Lower leg skin (tissue), 3 donors: Measurements from ENCODE around the gene CENPE.

ENCODE experiments used
- CTCF ChIP-seq, 3 donors: fragments of 450-650 bp; IDR thresholded peaks; one replicate each; pipeline ENCODE4 v1.5.1; 2016; ENCODE audit warnings: antibody characterized with exemption in 3 of 3, mild to moderate bottlenecking in 3 of 3, moderate library complexity in 2 of 3
- POLR2A ChIP-seq, 2 donors: fragments of 450-650 bp; IDR thresholded peaks; one replicate each; pipeline ENCODE4 v1.6.1; 2016 to 2017; ENCODE audit warnings: antibody characterized with exemption in 2 of 2, mild to moderate bottlenecking in 1 of 2, moderate library complexity in 1 of 2

- TF ChIP-seq CTCF (IDR thresholded peaks at IDR 0.05) = no peak
- TF ChIP-seq POLR2A (IDR thresholded peaks at IDR 0.05) = no peak
These were observed 29.1 kb downstream of the CENPE start for GRCh38 chr4:103168993-103169392.
